ENCODE measurements around the gene PGLYRP4.
"Not testable (repeated sequence)": the region's sequence is repeated elsewhere in the genome, so short reads cannot be mapped to it uniquely, and the experiment has no call there.

The PGLYRP4 gene

DNA sequence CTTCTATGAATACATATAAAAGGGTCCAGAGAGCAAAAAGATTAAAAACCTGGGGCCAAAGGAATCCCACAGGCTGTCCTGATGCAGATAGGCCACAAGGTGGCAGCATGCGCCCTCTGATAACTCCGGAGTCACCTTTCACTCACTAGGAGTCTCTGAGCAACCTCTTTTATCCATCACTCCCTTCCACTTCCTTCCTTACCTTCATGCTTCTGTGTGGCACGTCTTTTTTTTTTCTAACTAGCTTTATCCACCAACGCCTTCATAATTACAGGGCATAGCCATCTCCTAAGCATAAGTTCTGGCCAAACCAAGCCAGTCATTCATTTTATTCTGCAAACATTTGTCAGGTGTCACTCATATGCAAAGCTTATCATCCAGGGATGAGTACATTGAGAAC is 3.9 kb upstream of the PGLYRP4 start:
- Histone ChIP-seq H3K4me1 (ENCODE audit: insufficient read depth, low read length) (no peaks in the 10 kb centered on the region), H3K9ac (ENCODE audit: low read depth, low read length) (no peak overlapping the region), H3K27me3 (ENCODE audit: insufficient read depth, low read length) (0 out of 2 replicates have a peak, but pooled peaks cover 4% of the 10 kb centered on the region), H3K27ac (ENCODE audit: low read length) (no peak overlapping the region), H3K4me3 (ENCODE audit: low read length) (no peak overlapping the region), H3K36me3 (ENCODE audit: insufficient read depth, low read depth, low read length) (no peaks in the 10 kb centered on the region), H3K9me3 (ENCODE audit: insufficient read depth, low read depth, low read length) (no peaks in the 10 kb centered on the region)

DNA sequence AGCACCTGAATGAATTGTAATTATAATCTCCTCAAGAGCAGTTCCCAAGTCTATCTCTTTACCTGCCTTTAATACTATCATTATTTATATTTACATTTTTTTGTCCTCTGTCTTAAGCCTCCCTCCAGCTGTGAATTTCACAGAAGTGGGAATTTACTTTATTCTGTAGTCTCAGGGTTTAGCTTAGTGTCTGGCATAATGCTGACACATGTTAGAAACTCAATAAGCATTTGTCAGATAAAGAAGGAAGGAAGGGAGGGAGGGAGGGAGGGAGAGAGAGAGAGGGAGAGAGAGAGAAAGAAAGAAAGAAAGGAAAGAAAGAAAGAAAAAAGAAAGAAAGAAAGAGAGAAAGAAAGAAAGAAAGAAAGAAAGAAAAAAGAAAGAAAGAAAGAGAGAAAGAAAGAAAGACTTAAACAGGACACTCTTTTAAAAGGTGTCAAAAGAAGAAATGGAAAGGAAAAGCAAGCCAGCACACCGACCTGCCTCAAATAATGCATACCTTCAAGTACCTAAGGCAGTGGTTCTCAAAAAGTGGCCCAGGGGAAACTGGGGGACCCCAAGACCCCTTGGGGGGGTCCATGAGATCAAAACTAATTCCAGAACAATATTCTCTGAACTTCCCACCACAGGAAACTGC is 1.8 kb upstream of the PGLYRP4 start:
- Histone ChIP-seq H3K36me3 (ENCODE audit: insufficient read depth, low read depth, low read length) (no peaks in the 10 kb centered on the region), H3K9me3 (ENCODE audit: insufficient read depth, low read depth, low read length) (no peaks in the 10 kb centered on the region), H3K9ac (ENCODE audit: low read depth, low read length) (no peak overlapping the region), H3K27ac (ENCODE audit: low read length) (no peak overlapping the region), H3K27me3 (ENCODE audit: insufficient read depth, low read length) (0 out of 2 replicates have a peak, but pooled peaks cover 4% of the 10 kb centered on the region), H3K4me1 (ENCODE audit: insufficient read depth, low read length) (no peaks in the 10 kb centered on the region), H3K4me3 (ENCODE audit: low read length) (no peak overlapping the region)

DNA sequence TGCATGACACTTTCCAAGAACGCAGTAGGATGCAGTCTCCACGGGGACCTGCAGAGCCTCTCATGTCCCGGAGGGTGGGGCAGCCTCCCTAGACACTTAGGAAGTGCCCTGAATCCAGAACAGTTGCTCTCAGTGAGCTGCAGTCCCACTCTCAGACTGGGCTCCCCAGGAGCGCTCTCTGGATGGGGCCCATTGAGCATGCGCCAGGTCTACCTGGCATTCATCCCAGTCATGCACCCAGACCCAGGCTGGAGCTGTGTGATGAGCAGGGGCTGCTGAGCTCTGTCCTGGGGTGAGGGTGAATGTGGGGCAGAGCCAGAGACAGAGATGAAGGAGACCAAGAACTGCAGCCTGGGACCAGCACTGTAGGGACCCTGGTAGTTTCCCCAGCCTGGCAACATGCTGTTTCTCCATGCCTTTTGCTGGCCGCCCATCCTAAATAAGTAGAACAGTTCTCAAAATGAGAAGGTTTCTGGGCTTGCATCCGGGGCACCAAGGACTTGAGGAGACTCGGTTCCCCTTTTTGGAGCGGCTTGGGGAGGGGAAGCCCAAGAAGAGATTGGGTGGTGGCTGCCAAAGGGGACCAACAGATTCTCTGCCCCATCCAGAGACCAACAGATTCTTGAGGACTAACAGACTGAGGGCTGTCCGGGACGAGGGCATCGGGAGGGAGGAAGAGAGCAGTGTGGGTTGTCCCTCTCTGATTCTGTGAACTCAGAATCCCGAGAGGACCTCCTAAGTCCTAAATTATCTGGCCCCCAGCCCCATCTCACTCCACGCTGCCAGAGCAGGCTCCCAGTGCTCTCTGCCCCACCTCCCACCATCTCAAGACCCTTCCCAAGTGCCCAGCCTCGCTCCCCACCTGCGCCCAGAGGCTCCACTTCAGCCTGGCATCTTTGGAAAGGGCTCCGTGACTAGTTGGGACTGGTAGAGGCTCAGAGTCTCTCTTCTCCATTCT is 1.0 kb upstream of the PGLYRP4 start:
- Histone ChIP-seq H3K9ac (ENCODE audit: low read depth, low read length) (no peak overlapping the region), H3K27me3 (ENCODE audit: insufficient read depth, low read length) (0 out of 2 replicates have a peak, but pooled peaks cover 4% of the 10 kb centered on the region), H3K27ac (ENCODE audit: low read length) (no peak overlapping the region)

DNA sequence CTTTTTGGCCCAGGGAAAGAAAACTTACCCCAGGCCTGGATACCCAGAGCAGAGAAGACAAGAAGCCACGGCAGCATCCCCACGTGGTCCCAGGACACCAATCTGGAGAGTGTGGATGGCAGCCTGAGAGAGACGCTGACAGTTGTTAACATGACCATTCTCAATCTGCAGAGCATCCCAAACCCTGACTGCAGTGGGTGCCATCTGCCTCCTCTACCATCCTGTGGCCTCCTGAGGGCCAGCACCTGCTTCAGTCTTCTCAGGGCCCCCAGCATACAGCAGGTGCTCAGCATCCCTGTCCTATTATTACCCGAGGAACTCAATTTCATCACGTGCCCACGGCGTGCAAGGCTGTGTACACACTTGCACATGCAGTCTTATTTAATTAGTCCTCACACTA is 785 bp downstream of the PGLYRP4 start:
- Histone ChIP-seq H3K4me3 (ENCODE audit: low read length) (no peak overlapping the region), H3K9ac (ENCODE audit: low read depth, low read length) (no peak overlapping the region), H3K27me3 (ENCODE audit: insufficient read depth, low read length) (0 out of 2 replicates have a peak, but pooled peaks cover 4% of the 10 kb centered on the region), H3K4me1 (ENCODE audit: insufficient read depth, low read length) (no peaks in the 10 kb centered on the region), H3K36me3 (ENCODE audit: insufficient read depth, low read depth, low read length) (no peaks in the 10 kb centered on the region), H3K9me3 (ENCODE audit: insufficient read depth, low read depth, low read length) (no peaks in the 10 kb centered on the region), H3K27ac (ENCODE audit: low read length) (no peak overlapping the region)

More for the DNA sequence above, 1.0 kb upstream of the PGLYRP4 start:
- Histone ChIP-seq H3K36me3 (ENCODE audit: insufficient read depth, low read depth, low read length) (no peaks in the 10 kb centered on the region), H3K4me3 (ENCODE audit: low read length) (no peak overlapping the region), H3K9me3 (ENCODE audit: insufficient read depth, low read depth, low read length) (no peaks in the 10 kb centered on the region), H3K4me1 (ENCODE audit: insufficient read depth, low read length) (no peaks in the 10 kb centered on the region)

DNA sequence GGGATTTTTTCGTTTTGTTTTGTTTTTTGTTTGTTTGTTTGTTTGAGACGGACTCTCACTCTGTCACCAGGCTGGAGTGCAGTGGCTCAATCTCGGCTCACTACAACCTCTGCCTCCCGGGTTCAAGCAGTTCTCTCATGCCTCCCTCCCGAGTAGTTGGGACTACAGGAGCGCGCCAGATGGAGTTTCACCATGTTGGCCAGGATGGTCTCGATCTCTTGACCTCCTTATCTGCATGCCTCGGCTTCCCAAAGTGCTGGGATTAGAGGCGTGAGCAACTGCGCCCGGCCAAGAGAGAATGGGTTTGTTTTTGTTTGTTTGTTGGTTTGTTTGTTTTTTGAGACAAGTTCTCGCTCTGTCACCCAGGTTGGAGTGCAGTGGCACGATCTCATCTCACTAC is 1.6 kb downstream of the PGLYRP4 start:
- H3K36me3 ChIP-seq (ENCODE audit: insufficient read depth, low read depth, low read length); H3K27ac ChIP-seq (ENCODE audit: low read length); H3K4me1 ChIP-seq (ENCODE audit: insufficient read depth, low read length); H3K4me3 ChIP-seq (ENCODE audit: low read length); H3K27me3 ChIP-seq (ENCODE audit: insufficient read depth, low read length); H3K9ac ChIP-seq (ENCODE audit: low read depth, low read length); H3K9me3 ChIP-seq (ENCODE audit: insufficient read depth, low read depth, low read length): not testable (repeated sequence)

DNA sequence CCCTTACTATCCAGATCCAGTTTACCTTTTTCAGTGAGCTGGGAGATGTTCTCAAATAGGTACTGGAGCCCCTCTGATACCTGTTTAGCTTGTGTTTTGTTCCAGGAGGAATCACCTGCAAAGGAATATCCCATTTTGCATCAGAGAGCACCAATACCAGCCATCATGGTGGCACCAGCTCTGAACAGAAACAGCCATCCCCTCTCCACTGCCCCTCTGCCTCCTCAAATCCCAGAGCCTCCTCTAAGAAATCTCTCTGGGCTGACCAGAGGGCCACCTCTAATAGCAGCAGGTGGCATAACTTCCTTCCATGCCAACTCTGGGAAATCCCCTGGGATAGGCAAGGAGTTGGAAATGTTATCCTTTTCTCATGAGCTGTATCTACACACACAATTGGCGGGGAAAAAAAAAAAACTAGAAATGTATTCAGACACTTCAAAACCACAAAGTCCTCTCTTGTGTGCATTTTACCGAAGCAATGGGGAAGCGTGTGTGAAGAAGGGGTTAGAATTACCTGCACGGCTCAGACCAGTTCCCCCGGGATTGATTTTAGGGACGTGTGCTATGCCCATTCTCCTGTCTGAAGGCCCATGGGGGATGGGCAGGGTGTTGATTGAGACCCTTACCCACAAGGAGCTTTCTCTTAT is 2.4 kb downstream of the PGLYRP4 start:
- H3K27ac ChIP-seq (ENCODE audit: low read length), result no peak overlapping the region
- H3K9me3 ChIP-seq (ENCODE audit: insufficient read depth, low read depth, low read length), result no peaks in the 10 kb centered on the region
- H3K27me3 ChIP-seq (ENCODE audit: insufficient read depth, low read length), result 0 out of 2 replicates have a peak, but pooled peaks cover 3% of the 10 kb centered on the region
- no peak overlapping the region for H3K9ac ChIP-seq (ENCODE audit: low read depth, low read length)
- no peak overlapping the region for H3K4me3 ChIP-seq (ENCODE audit: low read length)
- no peaks in the 10 kb centered on the region for H3K36me3 ChIP-seq (ENCODE audit: insufficient read depth, low read depth, low read length)
- no peaks in the 10 kb centered on the region for H3K4me1 ChIP-seq (ENCODE audit: insufficient read depth, low read length)

DNA sequence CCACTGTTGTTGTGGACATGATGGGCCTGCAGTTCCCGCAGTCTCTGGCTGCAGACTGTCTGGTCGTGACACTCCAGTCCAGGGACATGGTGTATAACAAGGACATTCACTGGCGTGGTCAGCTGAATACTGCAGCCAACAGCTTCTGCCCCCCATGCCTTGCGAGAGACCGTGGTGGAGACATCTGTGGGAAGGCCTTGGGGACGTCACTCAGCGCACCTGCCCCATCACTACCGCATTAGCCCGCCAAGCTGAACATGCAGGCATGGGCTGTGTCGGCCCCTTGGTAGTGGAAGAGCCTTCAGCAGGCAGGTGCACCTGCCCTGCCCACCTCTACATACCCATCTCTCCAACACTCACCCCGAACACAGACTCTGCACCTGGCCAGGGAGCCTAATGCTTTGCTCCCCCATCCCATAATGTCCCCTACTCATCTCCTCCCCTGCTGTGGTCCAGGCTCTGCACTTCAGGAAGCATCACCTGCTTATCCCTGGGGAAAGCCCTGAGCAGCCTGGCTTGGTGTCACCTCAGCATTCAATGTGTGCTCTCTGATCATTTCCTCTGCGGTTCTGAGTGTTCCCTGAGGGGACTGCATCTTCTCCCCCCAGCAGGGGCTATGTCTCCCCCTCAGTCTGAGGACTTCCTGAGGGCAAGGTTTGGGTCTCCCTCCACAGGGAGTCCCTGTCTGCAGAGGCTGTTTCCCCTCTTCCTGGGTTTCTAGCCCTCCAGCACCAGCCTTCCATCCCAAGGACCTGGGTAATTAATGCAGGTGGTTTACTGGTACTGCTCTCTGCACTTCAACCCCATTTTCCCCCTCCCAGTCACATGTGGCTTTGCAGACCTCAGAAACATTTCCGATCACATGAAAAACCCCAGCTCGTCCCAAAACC is 3.2 kb downstream of the PGLYRP4 start:
- Histone ChIP-seq H3K4me3 (ENCODE audit: low read length) (no peak overlapping the region), H3K9me3 (ENCODE audit: insufficient read depth, low read depth, low read length) (no peaks in the 10 kb centered on the region), H3K27me3 (ENCODE audit: insufficient read depth, low read length) (no peaks in the 10 kb centered on the region), H3K27ac (ENCODE audit: low read length) (no peak overlapping the region), H3K4me1 (ENCODE audit: insufficient read depth, low read length) (no peaks in the 10 kb centered on the region), H3K9ac (ENCODE audit: low read depth, low read length) (no peak overlapping the region), H3K36me3 (ENCODE audit: insufficient read depth, low read depth, low read length) (no peaks in the 10 kb centered on the region)

DNA sequence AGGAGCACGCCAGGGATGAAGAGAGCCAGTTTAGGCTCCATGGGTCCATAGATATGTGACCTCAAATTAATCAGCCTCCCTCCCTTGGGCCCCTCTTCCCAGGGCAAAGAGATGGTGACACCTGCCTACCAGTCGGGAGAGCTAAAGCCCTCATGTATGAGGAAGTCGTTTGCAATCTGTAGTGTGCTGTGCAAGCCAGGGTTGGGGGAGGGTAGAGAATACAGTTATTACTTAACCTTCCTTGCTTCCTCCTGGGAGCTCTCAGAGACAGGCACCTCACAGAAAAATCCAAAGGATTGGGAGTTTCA is 4.0 kb downstream of the PGLYRP4 start:
- Histone ChIP-seq H3K9me3 (ENCODE audit: insufficient read depth, low read depth, low read length) (no peaks in the 10 kb centered on the region), H3K9ac (ENCODE audit: low read depth, low read length) (no peak overlapping the region), H3K27ac (ENCODE audit: low read length) (no peak overlapping the region), H3K36me3 (ENCODE audit: insufficient read depth, low read depth, low read length) (no peaks in the 10 kb centered on the region), H3K4me3 (ENCODE audit: low read length) (no peak overlapping the region), H3K4me1 (ENCODE audit: insufficient read depth, low read length) (no peaks in the 10 kb centered on the region), H3K27me3 (ENCODE audit: insufficient read depth, low read length) (no peaks in the 10 kb centered on the region)

DNA sequence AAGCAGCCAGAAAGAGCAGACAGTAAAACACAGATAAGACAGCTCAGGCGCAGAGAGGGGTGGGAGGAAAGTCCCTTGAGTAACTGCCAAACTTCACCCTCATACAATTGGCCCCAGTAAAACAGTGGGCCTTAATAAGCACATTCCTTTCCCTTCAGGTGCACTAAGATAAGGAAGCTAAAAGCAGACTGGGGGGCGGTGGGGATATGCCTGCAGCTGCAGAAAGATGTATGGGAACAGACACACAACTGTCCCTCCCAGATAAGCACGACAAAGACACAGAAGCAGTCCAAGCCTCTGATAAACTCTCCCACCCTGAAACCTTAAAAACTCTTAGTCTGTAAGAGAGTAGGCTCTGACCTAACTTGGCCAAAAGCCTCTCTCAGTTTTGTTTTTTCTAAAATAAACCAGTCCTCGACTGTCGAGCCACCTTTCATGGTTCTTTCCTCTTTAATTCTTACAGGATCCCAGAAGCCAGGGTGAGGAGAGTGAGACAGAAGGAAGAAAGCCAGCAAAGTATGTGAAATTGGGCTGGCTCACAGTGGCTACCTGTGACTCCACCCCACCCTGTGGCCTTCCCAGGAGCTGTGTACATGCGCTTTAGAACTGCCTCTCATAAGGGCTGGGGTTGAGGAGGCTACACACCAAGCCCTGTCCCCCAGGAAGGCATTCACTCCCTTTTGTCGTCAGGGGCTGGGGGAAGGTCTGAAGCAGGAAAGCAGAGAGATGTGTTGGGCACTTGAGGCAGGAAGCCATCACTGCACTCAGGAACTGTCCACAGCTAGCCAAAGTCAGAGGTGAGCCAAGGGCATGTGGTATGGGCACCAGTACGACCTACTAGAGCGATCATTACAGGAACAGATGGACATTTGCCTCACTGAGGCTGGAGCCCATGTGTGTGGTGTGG is 4.6 kb downstream of the PGLYRP4 start:
- H3K4me3 ChIP-seq (ENCODE audit: low read length), result no peak overlapping the region
- H3K9me3 ChIP-seq (ENCODE audit: insufficient read depth, low read depth, low read length), result no peaks in the 10 kb centered on the region
- H3K36me3 ChIP-seq (ENCODE audit: insufficient read depth, low read depth, low read length), result no peaks in the 10 kb centered on the region
- H3K9ac ChIP-seq (ENCODE audit: low read depth, low read length), result no peak overlapping the region
- no peaks in the 10 kb centered on the region for H3K27me3 ChIP-seq (ENCODE audit: insufficient read depth, low read length)
- H3K4me1 ChIP-seq (ENCODE audit: insufficient read depth, low read length), result no peaks in the 10 kb centered on the region
- no peak overlapping the region for H3K27ac ChIP-seq (ENCODE audit: low read length)

DNA sequence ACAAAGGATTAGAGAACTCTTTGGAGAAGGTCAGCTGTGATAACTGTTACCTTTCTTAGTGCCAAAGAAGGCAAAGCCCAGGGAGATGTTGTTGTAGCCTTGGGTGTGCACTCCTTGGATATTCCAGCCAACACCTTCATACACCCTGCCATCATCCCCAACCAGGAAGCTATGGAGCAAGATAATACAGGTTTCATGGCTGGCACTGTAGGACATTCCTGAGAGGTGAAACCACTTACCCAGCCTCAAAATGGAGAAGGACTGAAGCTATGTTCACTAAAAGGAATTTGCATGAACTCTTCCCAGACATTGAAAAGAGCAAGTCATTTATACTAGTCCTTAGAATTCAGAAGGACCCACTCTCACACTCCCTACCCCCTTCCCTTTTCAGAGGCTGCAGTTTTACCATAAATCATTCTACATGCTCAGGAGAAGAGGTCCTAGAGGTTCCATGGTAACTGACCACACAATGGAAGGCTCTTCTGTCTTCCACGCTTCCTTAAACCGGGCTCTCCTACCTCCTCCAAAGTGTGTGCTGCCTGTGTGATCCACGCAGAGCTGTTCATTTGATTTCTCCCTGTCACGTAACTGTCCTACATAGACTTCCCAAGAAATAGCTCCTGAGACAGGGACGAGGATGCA is 5.5 kb downstream of the PGLYRP4 start:
- no peak overlapping the region for H3K9ac ChIP-seq (ENCODE audit: low read depth, low read length)
- H3K9me3 ChIP-seq (ENCODE audit: insufficient read depth, low read depth, low read length), result no peaks in the 10 kb centered on the region
- H3K27me3 ChIP-seq (ENCODE audit: insufficient read depth, low read length), result no peaks in the 10 kb centered on the region
- no peaks in the 10 kb centered on the region for H3K4me1 ChIP-seq (ENCODE audit: insufficient read depth, low read length)
- no peak overlapping the region for H3K4me3 ChIP-seq (ENCODE audit: low read length)
- H3K36me3 ChIP-seq (ENCODE audit: insufficient read depth, low read depth, low read length), result no peaks in the 10 kb centered on the region
- H3K27ac ChIP-seq (ENCODE audit: low read length), result no peak overlapping the region
